ENCODE results near the gene EOMES.
A peak's percentile ranks its signal among the peaks of the same experiment; 100 is the strongest.

Gene EOMES

GRCh38 chr3:27680517-27681246 lies 41.4 kb downstream of the EOMES start:
- no peak for DNase-seq (ENCODE audit: low spot score)

- no peak for DNase-seq (ENCODE audit: low spot score)
Observed at GRCh38 chr3:27679691-27680090, 42.4 kb downstream of the EOMES start.

- no peak for DNase-seq (ENCODE audit: low spot score)
Observed at GRCh38 chr3:27678234-27678633, 43.9 kb downstream of the EOMES start.

- no peak for DNase-seq (ENCODE audit: low spot score)
Observed at GRCh38 chr3:27677565-27677964, 44.6 kb downstream of the EOMES start.

GRCh38 chr3:27675287-27675686 lies 46.8 kb downstream of the EOMES start:
- no peak for DNase-seq (ENCODE audit: low spot score)

GRCh38 chr3:27673701-27674100 lies 48.4 kb downstream of the EOMES start:
- DNase-seq (ENCODE audit: low spot score) = no peak

GRCh38 chr3:27671101-27671500 lies 51.0 kb downstream of the EOMES start:
- no peak for DNase-seq (ENCODE audit: low spot score)

- no peak for DNase-seq (ENCODE audit: low spot score)
Observed at GRCh38 chr3:27670619-27671018, 51.5 kb downstream of the EOMES start.

GRCh38 chr3:27669591-27669990 lies 52.5 kb downstream of the EOMES start:
- DNase-seq (ENCODE audit: low spot score) = no peak

GRCh38 chr3:27667751-27668150 lies 54.4 kb downstream of the EOMES start:
- no peak for DNase-seq (ENCODE audit: low spot score)

- DNase-seq (ENCODE audit: low spot score) = peak; percentile 87
Observed at GRCh38 chr3:27666708-27667107, 55.4 kb downstream of the EOMES start.

GRCh38 chr3:27666272-27666671 lies 55.9 kb downstream of the EOMES start:
- no peak for DNase-seq (ENCODE audit: low spot score)

Data from putamen (tissue), 1 donor.